Measurements from ENCODE around the gene PID1.

- TF ChIP-seq CTCF (IDR thresholded peaks at IDR 0.05): no peak
- TF ChIP-seq POLR2A (IDR thresholded peaks at IDR 0.05): no peak
Measured at GRCh38 chr2:229179628-229180027, 91.5 kb downstream of the PID1 start.

All from body of pancreas (tissue), 4 donors.